IPS DF 6.9 (cell line): ENCODE results near the gene TMEM222.

Experiments
- DNase-seq: peaks from one replicate; pipeline ENCODE4 v3.0.0-alpha.2; 2013; ENCODE audit warnings: low read depth, low spot score
- H3K27ac ChIP-seq: one replicate; pipeline ENCODE4 v1.5.1; 2013; ENCODE audit warnings: low read length, control low read depth
- H3K27me3 ChIP-seq: 2 replicates; pipeline ENCODE4 v1.6.1; 2013; ENCODE audit warnings: mild to moderate bottlenecking, low read length; ENCODE audit not compliant: control insufficient read depth, insufficient read depth
- H3K36me3 ChIP-seq: 2 replicates; pipeline ENCODE4 v1.6.1; 2013; ENCODE audit warnings: low read length; ENCODE audit not compliant: control insufficient read depth, insufficient read depth
- H3K4me1 ChIP-seq: 2 replicates; pipeline ENCODE4 v1.6.1; 2013; ENCODE audit warnings: low read length; ENCODE audit not compliant: control insufficient read depth, insufficient read depth
- H3K4me3 ChIP-seq: 2 replicates; pipeline ENCODE4 v1.5.1; 2013; ENCODE audit warnings: mild to moderate bottlenecking, low read length
- H3K9me3 ChIP-seq: 2 replicates; pipeline ENCODE4 v1.6.1; 2013; ENCODE audit warnings: low read length, inconsistent platforms; ENCODE audit not compliant: control insufficient read depth, insufficient read depth
- WGBS: extraction: QIAGEN DNeasy Blood & Tissue Kit; methylation state at CpG from one replicate; pipeline ENCODE4 v1.1.7; 2013; ENCODE audit warnings: mixed read lengths, missing lambda C conversion rate; ENCODE audit not compliant: insufficient read length, insufficient coverage; 5-methylcytosine and 5-hydroxymethylcytosine counted together

The TMEM222 gene

DNA sequence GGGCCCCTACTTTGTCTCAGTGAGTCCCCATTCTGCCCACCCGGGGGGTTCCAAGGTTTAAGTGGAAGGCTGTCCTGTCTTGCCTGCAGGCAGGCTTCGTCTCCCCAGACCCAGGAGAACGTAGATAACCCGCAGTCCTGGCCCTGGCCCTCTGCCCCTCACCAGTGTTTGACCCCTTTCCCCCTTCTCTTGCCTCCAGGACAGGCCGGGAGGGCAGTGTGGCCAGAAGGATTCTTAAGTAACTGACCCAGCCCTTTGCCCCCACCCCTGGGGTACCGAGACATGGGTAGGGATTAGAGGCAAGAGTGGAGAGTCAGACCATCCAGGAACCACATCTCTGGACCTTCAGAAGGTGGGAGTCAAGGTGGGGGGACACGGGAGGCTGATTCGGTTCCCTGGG, 8.8 kb downstream of the TMEM222 start:
- H3K27me3 ChIP-seq, result no peaks in the 10 kb centered on the region
- H3K4me3 ChIP-seq, result no peak overlapping the region
- H3K9me3 ChIP-seq, result no peaks in the 10 kb centered on the region
- H3K4me1 ChIP-seq, result no peaks in the 10 kb centered on the region
- DNase-seq, result no peak
- no CpG with 5 or more reads among the region's 8 CpGs for WGBS
- peaks cover 18% of the 10 kb centered on the region for H3K36me3 ChIP-seq
- H3K27ac ChIP-seq, result no peak overlapping the region

DNA sequence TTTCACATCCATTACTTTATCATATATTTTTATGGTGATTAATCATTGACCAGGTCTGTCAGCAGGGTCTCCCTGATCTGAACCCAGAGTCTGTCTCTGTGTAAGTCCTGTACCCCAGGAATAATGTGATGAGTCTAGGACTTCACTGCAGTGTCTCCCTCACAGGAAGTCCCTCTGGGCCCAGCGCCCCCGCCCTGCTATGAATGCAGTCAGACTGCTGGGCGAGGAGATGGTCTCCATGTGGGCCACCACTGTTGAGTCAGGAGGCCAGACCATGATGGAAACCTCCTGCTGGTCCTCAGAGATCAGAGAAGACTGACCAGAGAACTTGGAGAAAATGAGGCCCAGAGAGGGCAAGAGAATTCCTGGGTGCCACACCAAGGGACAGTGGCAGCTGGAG, 9.5 kb downstream of the TMEM222 start:
- Histone ChIP-seq H3K4me3 (no peak overlapping the region), H3K27ac (no peak overlapping the region), H3K4me1 (no peaks in the 10 kb centered on the region), H3K9me3 (no peaks in the 10 kb centered on the region), H3K27me3 (no peaks in the 10 kb centered on the region), H3K36me3 (peaks cover 15% of the 10 kb centered on the region; the same call in 1 of the 2 replicates)
- no CpG with 5 or more reads among the region's 3 CpGs for WGBS
- no peak for DNase-seq

DNA sequence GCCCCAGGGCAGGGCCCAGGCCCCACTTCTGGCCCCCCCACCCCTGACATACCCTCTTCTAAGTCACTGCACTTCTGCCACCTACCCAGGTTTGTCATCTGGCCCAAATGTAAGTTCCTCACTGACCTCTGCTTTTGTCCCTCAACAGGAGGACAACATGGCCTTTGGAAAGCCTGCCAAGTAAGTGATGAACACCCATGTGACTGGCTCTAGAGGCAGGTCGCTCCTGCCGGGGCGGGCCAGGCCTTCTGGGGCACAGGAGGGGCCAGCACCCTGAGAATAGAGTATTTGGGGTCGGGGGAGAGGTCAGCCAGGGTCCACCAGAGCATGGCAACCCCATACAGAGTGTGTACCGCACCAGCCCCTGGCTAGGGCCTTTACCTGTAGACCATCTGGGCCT, 10.0 kb downstream of the TMEM222 start:
- DNase-seq, result no peak
- H3K4me3 ChIP-seq, result no peak overlapping the region
- H3K9me3 ChIP-seq, result no peaks in the 10 kb centered on the region
- peaks cover 15% of the 10 kb centered on the region; the same call in 1 of the 2 replicates for H3K36me3 ChIP-seq
- no peaks in the 10 kb centered on the region for H3K27me3 ChIP-seq
- no peak overlapping the region for H3K27ac ChIP-seq
- no CpG with 5 or more reads among the region's 5 CpGs for WGBS
- no peaks in the 10 kb centered on the region for H3K4me1 ChIP-seq

DNA sequence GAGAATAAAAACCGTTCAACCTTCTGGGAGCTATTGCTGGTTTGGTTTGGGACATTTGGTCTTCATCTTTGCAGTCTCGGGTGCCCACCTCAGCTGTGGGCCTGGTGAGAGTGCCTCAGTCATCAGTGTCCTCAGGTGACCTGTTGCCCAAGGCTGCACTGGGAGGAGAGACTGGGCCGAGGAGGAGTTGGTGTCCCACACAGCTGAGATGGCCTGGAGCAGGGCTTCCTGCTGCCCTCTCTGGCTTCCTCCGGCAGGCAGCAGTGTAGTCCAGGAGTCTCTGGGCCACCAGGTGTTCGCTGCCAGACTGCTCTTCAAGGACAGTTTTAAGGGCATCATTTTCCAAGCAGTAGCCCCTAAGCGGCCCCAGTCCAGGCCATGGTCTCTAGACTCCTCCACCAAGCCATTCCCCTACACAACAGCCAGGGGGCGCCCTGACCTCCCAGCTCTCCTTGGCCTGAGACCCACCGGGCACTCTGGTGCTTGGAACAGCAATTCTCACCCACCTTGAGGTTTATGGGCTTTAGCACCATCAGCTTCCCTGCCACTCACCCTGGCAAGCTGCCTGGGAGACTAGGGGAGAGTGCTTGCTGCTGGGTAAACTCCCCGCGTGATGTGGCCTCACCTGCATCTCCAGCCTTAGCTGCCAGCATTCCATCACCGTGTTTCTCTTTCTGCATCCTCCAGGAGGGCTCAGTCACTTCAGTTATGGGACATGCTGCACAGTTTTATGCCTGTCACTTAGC, 10.7 kb downstream of the TMEM222 start:
- H3K36me3 ChIP-seq, result peaks cover 15% of the 10 kb centered on the region; the same call in 1 of the 2 replicates
- no peak for DNase-seq

DNA sequence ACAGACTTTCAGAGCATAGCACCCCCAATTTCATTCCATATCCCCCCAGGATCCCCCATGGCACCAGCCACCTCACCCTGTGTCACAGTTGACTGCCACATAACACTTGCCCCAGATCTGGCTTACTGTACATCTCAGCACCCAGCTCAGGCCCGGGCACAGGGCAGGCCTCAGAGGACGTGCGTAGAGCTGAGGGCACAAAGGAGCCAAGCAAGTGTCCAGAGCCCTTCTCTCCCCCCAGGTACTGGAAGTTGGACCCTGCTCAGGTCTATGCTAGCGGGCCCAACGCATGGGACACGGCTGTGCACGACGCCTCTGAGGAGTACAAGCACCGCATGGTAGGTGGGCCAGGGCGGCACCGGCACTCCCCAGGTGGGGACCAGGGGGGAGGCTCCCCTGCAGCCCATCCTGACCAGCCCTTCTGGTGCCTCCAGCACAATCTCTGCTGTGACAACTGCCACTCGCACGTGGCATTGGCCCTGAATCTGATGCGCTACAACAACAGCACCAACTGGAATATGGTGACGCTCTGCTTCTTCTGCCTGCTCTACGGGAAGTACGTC, 11.8 kb downstream of the TMEM222 start:
- no peak for DNase-seq
- Histone ChIP-seq H3K4me1 (no peaks in the 10 kb centered on the region), H3K27me3 (no peaks in the 10 kb centered on the region), H3K4me3 (no peak overlapping the region), H3K36me3 (peaks cover 15% of the 10 kb centered on the region; the same call in 1 of the 2 replicates), H3K27ac (no peak overlapping the region), H3K9me3 (no peaks in the 10 kb centered on the region)
- no CpG with 5 or more reads among the region's 17 CpGs for WGBS

More for the DNA sequence above, 10.7 kb downstream of the TMEM222 start:
- Histone ChIP-seq H3K27me3 (no peaks in the 10 kb centered on the region), H3K27ac (no peak overlapping the region), H3K9me3 (no peaks in the 10 kb centered on the region), H3K4me3 (no peak overlapping the region), H3K4me1 (no peaks in the 10 kb centered on the region)
- WGBS, result no CpG with 5 or more reads among the region's 11 CpGs

DNA sequence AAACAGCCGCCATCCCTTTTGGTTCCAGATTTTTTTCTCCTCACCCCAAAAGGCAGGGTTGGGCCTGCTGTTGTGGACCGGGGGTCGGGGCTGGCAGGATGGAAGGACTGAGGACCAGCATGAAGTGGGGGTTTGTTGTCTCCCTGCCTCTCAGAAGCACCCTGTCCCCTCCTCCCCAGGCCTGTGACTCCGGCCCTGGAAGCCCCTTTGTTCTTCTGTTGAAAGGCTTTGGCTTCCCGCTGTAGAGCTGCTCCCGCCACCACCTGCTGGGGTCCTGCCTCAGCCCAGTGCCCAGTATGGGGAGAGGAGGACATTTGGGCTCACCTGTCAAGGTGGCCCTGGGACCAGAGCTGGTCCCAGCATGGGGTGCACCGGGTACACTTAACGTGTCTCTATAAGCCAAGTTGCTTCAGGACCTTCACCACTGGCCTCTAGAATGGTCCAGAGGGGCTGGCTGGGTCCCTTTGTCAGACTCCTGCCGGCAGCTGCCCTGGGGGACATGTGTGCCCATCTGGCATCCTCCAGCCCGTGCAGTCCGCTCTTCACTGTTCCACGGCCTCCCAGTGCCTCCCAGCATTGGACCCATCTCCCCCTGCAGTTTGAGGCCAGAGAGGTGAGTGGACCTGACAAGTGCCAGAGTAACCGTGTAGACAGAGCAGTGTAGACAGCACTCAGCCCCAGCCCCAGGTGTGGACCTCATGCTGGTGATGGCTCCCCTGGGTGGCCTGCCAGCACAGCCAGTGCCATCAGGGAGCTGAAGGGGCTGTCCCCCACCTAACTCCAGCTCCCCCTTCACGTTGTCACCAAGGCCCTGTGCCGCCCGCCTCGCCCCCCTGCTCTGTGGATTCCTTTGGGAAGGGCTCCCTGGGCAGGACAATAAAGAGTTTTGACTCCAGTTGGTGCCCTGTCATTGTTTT, 13.8 kb downstream of the TMEM222 start:
- Histone ChIP-seq H3K4me3 (no peak overlapping the region), H3K27ac (no peak overlapping the region), H3K36me3 (peaks cover 15% of the 10 kb centered on the region; the same call in 1 of the 2 replicates), H3K4me1 (no peaks in the 10 kb centered on the region), H3K9me3 (no peaks in the 10 kb centered on the region), H3K27me3 (no peaks in the 10 kb centered on the region)
- WGBS, result no CpG with 5 or more reads among the region's 17 CpGs
- no peak for DNase-seq

DNA sequence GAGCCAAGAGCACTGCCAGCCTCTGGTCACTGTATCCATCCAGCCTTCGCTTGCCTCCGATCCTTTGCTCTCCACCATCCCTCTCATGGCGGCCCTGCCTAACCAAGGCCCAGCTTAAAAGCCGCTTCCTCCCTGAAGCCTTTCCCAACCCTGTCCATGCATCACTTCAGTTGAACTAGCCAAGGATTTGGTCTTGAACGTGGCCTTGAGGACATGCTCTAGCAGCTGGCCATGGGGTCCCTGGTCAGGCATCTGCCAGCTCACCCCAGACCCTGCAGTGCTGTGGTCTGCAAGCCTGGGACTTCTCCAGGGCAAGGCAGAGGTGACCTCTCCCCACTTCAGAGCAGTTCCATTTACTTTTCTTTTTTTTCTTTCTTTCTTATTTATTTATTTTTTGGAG, 14.8 kb downstream of the TMEM222 start:
- Histone ChIP-seq H3K9me3 (no peaks in the 10 kb centered on the region), H3K36me3 (peaks cover 13% of the 10 kb centered on the region; the same call in 1 of the 2 replicates), H3K4me3 (no peak overlapping the region), H3K27ac (no peak overlapping the region), H3K4me1 (no peaks in the 10 kb centered on the region), H3K27me3 (no peaks in the 10 kb centered on the region)
- no peak for DNase-seq
- no CpG with 5 or more reads among the region's 5 CpGs for WGBS

DNA sequence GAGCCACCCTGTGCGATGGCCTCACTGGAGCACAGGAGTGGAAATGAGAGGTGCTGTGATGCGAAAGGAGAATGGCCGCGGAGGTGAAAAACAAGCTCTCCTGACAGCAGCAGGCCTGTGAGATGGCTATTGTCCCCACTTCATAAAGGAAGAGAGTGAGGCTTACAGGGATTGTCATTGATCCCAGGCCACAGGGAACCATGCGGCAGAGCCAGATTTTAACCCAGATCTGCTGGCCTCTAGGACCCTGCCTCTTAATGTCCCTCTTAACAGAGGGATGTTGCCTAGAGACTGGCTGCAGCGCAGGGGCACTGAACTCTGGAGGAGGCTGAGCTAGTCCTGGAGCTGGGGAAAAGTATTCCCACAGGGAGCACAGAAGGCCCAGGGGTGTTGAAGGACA, 16.8 kb downstream of the TMEM222 start:
- no peak overlapping the region for H3K27ac ChIP-seq
- no peaks in the 10 kb centered on the region for H3K9me3 ChIP-seq
- peaks cover 8% of the 10 kb centered on the region; the same call in 1 of the 2 replicates for H3K4me1 ChIP-seq
- H3K27me3 ChIP-seq, result no peaks in the 10 kb centered on the region
- H3K36me3 ChIP-seq, result peaks cover 9% of the 10 kb centered on the region; the same call in 1 of the 2 replicates
- no peak overlapping the region for H3K4me3 ChIP-seq
- no peak for DNase-seq
- WGBS, result no CpG with 5 or more reads among the region's 6 CpGs

DNA sequence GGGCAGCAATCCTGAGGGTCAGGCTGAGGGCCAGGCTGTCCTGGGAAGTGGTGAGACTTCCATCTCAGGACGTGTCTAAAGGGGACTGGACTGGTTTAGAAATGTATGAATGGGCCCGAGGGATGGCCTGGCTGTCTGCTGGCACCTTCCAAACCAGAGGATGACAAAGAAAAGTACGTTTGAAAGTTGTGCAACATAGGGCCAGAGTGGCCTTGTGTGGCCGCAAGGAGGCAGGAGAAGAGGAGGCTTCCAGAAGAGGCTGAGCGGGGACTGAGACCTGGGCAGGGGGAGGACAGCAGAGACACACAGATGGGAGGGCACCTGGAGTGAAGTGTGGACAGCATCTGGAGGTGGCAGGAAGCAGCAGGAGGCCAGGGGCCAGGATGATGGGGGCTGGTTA, 17.2 kb downstream of the TMEM222 start:
- DNase-seq, result no peak
- no CpG with 5 or more reads among the region's 5 CpGs for WGBS
- Histone ChIP-seq H3K9me3 (no peaks in the 10 kb centered on the region), H3K36me3 (peaks cover 5% of the 10 kb centered on the region; the same call in 1 of the 2 replicates), H3K4me3 (no peak overlapping the region), H3K4me1 (peaks cover 8% of the 10 kb centered on the region; the same call in 1 of the 2 replicates), H3K27ac (no peak overlapping the region), H3K27me3 (no peaks in the 10 kb centered on the region)

DNA sequence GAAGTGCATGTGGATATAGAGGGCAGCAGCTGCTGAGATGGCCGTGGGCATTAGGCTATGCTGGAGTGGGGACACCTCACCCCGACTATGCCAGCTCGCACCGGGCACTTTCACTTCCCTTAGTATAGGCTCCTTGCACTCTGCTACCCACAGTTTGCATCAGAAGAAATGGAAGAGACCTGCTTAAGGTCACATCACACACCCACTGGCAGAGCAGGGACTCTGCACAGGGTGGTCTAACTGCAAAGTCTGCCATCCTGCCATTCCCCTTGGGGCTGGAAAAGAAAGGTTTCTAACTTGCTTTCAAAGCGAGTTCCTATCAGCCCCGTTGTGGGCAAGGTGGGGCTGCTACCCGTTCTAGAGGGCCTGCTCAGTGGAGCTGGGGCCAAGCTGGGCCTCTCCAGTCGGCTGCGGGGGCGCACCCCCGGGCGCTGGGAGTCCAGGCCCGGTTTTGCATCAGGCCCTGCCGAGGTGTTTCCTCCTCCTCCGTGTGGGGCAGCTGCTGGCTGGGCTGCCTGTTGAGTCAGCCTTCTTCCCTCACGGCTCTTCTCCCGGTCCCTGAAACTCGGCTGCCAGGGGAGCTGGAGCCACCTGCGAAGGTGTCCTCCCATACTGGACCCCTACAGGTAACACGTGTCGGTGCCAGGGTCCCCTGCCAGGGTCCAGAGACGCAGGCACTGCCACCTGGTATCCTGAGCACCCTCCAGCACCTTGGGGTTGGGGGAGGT, 19.7 kb downstream of the TMEM222 start, which contains the start of gene SYTL1:
Gene SYTL1, plus strand, starts transcription at position 498 of the 728 bp plus-strand sequence. CDS start 3,313 bp downstream, outside the sequence.
- no peaks in the 10 kb centered on the region for H3K27me3 ChIP-seq
- H3K4me3 ChIP-seq, result peak within 1 kb of the TSS; percentile 19; the same call in 1 of the 2 replicates
- H3K4me1 ChIP-seq, result peaks cover 8% of the 10 kb centered on the region; the same call in 1 of the 2 replicates
- no CpG with 5 or more reads among the region's 22 CpGs for WGBS
- H3K27ac ChIP-seq, result no peak within 1 kb of the TSS
- no peaks in the 10 kb centered on the region for H3K9me3 ChIP-seq
- DNase-seq, result no peak
- no peaks in the 10 kb centered on the region for H3K36me3 ChIP-seq
